Measurements from ENCODE around the gene ZC3H7A. TPM values are rescaled to one million over a fixed set of nuclear protein-coding genes. Genes with fewer than 3 reads are reported as not detected.

The ZC3H7A gene
- total RNA-seq, 2 donors from 2014 or later, result 29.0 to 32.1 TPM

GRCh38 chr16:11784038-11784369 is 13.1 kb downstream of the ZC3H7A start:
- Histone ChIP-seq H3K4me3 (no peak overlapping the region), H3K9me3 (no peaks in the 10 kb centered on the region), H3K27ac (peak overlapping the region; percentile 83 to 85), H3K36me3 (peaks cover 7% of the 10 kb centered on the region), H3K27me3 (no peaks in the 10 kb centered on the region), H3K4me1 (peaks cover 5 to 42% of the 10 kb centered on the region in 2 donors)
- no peak for DNase-seq (ENCODE audit: low spot score)
- TF ChIP-seq CTCF (IDR thresholded peaks at IDR 0.05), result no peak

DNA sequence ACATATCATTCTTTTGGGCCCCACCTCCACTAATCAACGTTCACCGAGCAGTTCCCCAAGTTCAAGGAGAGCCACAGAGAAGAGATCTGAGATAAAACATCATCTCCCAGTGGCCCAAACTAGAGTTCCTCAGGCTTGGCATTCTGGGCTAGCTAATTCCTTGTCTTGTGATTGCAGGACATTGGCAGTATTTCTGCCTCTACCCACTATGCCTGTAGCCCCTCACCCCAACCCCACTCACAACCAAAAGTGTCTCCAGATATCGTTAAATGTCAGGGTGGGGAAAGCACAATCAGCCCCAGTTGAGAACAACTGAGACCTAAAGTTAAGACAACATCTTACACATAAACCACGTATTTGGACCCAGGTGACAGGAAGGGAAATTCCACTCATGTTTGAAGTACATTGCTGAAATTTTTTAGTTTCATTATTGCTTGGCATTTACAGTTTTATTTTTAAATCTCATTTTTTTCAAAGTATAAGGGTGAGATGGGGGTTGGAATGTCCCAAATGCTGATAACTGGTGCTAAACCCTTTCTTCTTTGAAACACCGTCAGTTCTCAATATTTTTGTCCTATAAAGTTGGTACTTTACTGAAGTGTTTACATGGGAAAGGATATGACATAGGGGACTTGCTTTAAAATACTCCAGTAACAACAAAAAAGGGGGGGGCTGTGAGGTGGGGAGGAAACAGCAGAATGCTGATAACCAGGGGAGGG is 13.6 kb downstream of the ZC3H7A start:
- peaks cover 12% of the 10 kb centered on the region for H3K36me3 ChIP-seq
- peaks cover 5 to 42% of the 10 kb centered on the region in 2 donors for H3K4me1 ChIP-seq
- peak overlapping the region in 1 of 2 donors; percentile 29 for H3K4me3 ChIP-seq
- no peak for DNase-seq (ENCODE audit: low spot score)
- H3K9me3 ChIP-seq, result no peaks in the 10 kb centered on the region
- H3K27ac ChIP-seq, result peak overlapping the region; percentile 83 to 85
- TF ChIP-seq CTCF (IDR thresholded peaks at IDR 0.05), result no peak
- no peaks in the 10 kb centered on the region for H3K27me3 ChIP-seq

GRCh38 chr16:11781773-11782172 is 15.3 kb downstream of the ZC3H7A start:
- Histone ChIP-seq H3K27me3 (no peaks in the 10 kb centered on the region), H3K27ac (peak overlapping the region; percentile 83 to 85), H3K4me3 (no peak overlapping the region), H3K36me3 (peaks cover 28% of the 10 kb centered on the region), H3K4me1 (peaks cover 5 to 42% of the 10 kb centered on the region in 2 donors), H3K9me3 (no peaks in the 10 kb centered on the region)
- no peak for TF ChIP-seq CTCF (IDR thresholded peaks at IDR 0.05)
- DNase-seq (ENCODE audit: low spot score), result no peak

GRCh38 chr16:11780991-11781680 is 15.9 kb downstream of the ZC3H7A start:
- no peak for TF ChIP-seq CTCF (IDR thresholded peaks at IDR 0.05)
- Histone ChIP-seq H3K4me3 (no peak overlapping the region), H3K9me3 (no peaks in the 10 kb centered on the region), H3K27me3 (no peaks in the 10 kb centered on the region), H3K36me3 (peaks cover 34% of the 10 kb centered on the region), H3K27ac (peak overlapping the region in 1 of 2 donors; percentile 85), H3K4me1 (peaks cover 5 to 42% of the 10 kb centered on the region in 2 donors)
- no peak for DNase-seq (ENCODE audit: low spot score)

DNA sequence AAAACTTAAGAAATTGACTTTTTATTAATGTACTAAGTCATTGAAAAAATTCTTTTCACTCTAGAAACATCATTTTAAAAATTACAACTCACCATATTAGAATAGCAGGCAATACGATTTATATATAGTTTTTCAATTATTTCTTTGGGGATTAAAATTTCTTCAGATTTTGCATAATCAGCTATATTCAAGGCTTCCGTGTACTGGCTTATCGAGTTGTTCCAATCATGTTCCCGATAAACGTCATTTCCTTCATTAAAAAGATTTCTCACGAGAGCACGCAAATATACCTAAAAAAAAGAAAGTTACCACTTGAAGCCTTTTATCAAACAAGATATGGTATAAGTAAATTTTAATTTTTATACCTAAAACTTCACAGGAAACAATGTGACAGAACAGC is 18.0 kb downstream of the ZC3H7A start:
- Histone ChIP-seq H3K4me3 (no peak overlapping the region), H3K36me3 (peaks cover 55% of the 10 kb centered on the region), H3K27ac (no peak overlapping the region), H3K27me3 (no peaks in the 10 kb centered on the region), H3K9me3 (no peaks in the 10 kb centered on the region), H3K4me1 (peaks cover 5 to 31% of the 10 kb centered on the region in 2 donors)
- DNase-seq (ENCODE audit: low spot score), result no peak
- TF ChIP-seq CTCF (IDR thresholded peaks at IDR 0.05), result no peak

Data from right atrium auricular region (tissue), 2 donors.